Measurements from ENCODE around the gene TRAPPC14.

- TF ChIP-seq CTCF (IDR thresholded peaks at IDR 0.05; ENCODE audit: control extremely low read depth in 1 of 3, insufficient read depth in 1 of 3, low read depth in 1 of 3, low read length in 3 of 3) (peak; percentile 80 to 82 (median 81)), POLR2A (IDR thresholded peaks at IDR 0.05; ENCODE audit: control extremely low read depth in 1 of 2, low read depth in 2 of 2, low read length in 2 of 2) (0 out of 3 replicates have a peak, but pooled peaks of 1 of the 2 experiments have one; percentile 20)
These were observed 27.7 kb downstream of the TRAPPC14 start for GRCh38 chr7:100130608-100131453.

Measured in H1 (cell line).